GM08714 (cell line): ENCODE results near the gene GSDMA.

Source experiments
- H3K4me3 ChIP-seq: fragments of 200-500 bp; sonication (Bioruptor generic); 2 replicates; pipeline ENCODE4 v1.5.1; 2014; ENCODE audit warnings: mild to moderate bottlenecking, low read length, inconsistent platforms
- ZNF274 ChIP-seq: IDR thresholded peaks from 2 replicates; pipeline ENCODE4 v1.6.1; 2012; ENCODE audit warnings: mild to moderate bottlenecking, low read depth, low read length

GSDMA gene, protein sequence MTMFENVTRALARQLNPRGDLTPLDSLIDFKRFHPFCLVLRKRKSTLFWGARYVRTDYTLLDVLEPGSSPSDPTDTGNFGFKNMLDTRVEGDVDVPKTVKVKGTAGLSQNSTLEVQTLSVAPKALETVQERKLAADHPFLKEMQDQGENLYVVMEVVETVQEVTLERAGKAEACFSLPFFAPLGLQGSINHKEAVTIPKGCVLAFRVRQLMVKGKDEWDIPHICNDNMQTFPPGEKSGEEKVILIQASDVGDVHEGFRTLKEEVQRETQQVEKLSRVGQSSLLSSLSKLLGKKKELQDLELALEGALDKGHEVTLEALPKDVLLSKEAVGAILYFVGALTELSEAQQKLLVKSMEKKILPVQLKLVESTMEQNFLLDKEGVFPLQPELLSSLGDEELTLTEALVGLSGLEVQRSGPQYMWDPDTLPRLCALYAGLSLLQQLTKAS

DNA sequence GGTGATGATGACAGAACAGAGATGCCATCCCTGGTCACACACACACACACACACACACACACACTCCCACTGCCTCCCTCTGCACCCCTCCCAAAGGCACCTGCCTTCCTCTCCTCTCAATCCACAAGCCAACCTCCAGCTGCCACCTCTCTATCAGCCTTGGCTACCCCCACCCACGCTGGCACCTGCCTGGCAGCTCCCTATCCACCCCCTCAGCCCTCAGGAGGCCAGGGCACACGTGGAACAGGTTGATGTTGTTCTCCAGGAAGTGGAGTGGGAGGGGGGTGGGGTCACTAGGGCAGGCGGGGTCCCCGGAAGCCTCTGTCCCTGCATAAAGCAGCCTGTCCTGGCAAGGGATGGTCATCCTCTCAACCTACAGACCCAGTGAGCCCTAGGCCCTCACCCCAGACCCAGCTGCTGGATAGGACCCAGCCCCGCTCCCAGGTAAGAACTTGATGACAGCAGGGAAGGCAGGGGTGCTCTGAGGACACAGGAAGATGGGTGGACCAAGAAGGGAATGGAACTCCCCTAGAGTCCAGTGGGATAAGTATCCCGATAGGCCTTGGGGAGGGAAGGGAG lies at the start of gene GSDMA:
GSDMA (plus strand) TSS at position 363 of the 579 bp plus-strand sequence. CDS start 2,684 bp downstream, outside the sequence.
- no peak within 1 kb of the TSS for H3K4me3 ChIP-seq
- no peak for TF ChIP-seq ZNF274

GRCh38 chr17:39913989-39914388 lies 48.8 kb upstream of the GSDMA start:
- H3K4me3 ChIP-seq, result no peak overlapping the region
- no peak for TF ChIP-seq ZNF274

- TF ChIP-seq ZNF274, result no peak
- no peak overlapping the region for H3K4me3 ChIP-seq
Observed at GRCh38 chr17:39915559-39915958, 47.2 kb upstream of the GSDMA start.

GRCh38 chr17:39916918-39917317 lies 45.9 kb upstream of the GSDMA start:
- H3K4me3 ChIP-seq, result no peak overlapping the region
- no peak for TF ChIP-seq ZNF274

GRCh38 chr17:39919087-39919683 lies 43.6 kb upstream of the GSDMA start:
- no peak for TF ChIP-seq ZNF274
- no peak overlapping the region for H3K4me3 ChIP-seq

- H3K4me3 ChIP-seq, result no peak overlapping the region
- TF ChIP-seq ZNF274, result no peak
Observed at GRCh38 chr17:39920218-39921210, 42.3 kb upstream of the GSDMA start.

DNA sequence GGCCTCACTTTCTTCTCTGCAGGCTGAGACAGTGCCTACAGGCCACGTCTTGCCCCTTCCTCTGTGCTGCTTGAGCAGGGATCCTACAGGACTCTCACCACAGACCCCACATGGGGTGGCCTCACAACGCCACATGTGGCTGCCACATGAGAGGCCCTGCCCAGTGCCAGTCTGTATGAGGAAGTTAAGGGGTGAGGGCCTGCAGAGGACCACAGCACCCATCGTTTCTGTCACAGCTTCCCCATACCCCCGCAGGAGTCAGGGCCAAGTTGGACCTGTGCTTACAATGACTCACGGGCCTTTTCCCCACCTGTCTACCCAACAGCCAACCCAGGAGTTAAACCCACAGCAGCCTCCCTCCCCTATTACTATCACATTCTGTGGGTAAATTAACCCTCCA lies 41.5 kb upstream of the GSDMA start:
- TF ChIP-seq ZNF274, result no peak
- no peak overlapping the region for H3K4me3 ChIP-seq

GRCh38 chr17:39922006-39922405 lies 40.8 kb upstream of the GSDMA start:
- no peak overlapping the region for H3K4me3 ChIP-seq
- no peak for TF ChIP-seq ZNF274

GRCh38 chr17:39923230-39923629 lies 39.6 kb upstream of the GSDMA start:
- H3K4me3 ChIP-seq, result no peak overlapping the region
- no peak for TF ChIP-seq ZNF274

DNA sequence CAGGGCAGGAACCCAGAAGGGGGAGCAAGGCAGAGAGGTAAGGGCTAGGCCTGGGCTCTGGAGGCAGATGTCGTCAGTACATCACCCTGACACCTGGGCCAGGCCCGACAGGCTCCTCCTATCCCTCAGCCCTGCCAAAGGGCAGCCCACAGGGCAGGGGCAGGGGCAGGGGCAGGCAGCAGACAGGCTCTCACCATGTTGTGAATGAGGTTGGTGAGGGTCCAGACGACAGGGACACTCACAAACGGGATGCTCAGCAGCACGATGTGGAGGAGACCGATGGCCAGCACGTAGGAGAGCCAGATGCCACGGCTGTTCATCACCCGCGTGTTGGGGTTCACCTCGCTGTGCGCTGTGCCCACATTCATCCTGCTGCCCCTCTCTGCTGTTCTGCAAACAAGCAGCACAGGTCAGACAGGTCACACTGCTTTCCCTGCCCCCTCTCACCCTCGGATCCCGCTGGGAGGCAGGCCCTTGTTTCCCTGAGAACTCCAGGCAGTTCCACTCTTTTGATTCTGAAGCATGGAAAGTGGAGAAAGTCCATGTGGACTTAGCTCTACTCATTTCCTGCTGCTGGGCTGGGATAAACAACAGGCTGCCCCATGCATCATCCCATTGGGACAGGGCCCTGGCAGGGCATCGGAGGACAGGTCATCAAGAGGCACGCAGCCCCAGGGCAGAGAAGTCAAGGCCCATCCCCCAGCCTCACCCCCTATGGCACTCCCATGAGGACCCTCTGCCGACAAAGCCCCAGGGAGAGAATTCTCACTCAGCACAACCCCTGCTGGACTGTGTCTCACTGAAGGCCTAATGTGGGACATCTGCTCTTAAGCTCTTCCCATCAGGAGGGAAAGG lies 38.7 kb upstream of the GSDMA start:
- H3K4me3 ChIP-seq, result no peak overlapping the region
- TF ChIP-seq ZNF274, result no peak

DNA sequence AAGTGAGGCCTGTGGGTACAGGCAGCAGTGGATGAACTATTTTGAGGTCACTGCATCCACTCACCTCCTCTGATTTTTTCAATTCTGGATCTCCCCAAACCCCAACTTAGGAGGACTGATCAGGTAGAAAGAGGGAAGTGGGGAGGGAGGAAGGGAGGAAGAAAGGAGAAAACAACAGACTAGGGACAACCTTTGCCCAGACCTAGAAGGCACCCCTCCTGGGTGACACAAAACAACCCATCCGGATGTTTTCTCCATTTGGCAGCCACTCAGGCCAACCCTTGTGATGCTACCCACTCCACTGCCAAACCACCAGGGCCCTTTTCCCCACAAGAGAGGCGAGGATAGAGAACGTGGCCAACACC lies 38.1 kb upstream of the GSDMA start:
- H3K4me3 ChIP-seq, result no peak overlapping the region
- no peak for TF ChIP-seq ZNF274

GRCh38 chr17:39925282-39926134 lies 37.3 kb upstream of the GSDMA start:
- peak overlapping the region; percentile 64; the same call in 1 of the 2 replicates for H3K4me3 ChIP-seq

More at GRCh38 chr17:39925282-39926134, 37.3 kb upstream of the GSDMA start:
- TF ChIP-seq ZNF274, result no peak
